Stimulated activated CD4-positive, alpha-beta T cell treated with anti-CD3 and anti-CD28 coated beads, TNF-alpha, amount 100 ng/mL, for 1 hour (primary cell): ENCODE measurements around the gene USP31.
"Not testable (repeated sequence)": the region's sequence is repeated elsewhere in the genome, so short reads cannot be mapped to it uniquely, and the experiment has no call there.

Experiments
- DNase-seq, 3 donors: peaks; one replicate each; pipeline ENCODE4 v3.0.0-alpha.2; 2020; ENCODE audit warnings: low read depth in 3 of 3, low spot score in 1 of 3

USP31 gene

GRCh38 chr16:23101012-23101550 lies 48.2 kb downstream of the USP31 start:
- no peak for DNase-seq

GRCh38 chr16:23096450-23096849 lies 52.8 kb downstream of the USP31 start:
- not testable (repeated sequence) for DNase-seq

GRCh38 chr16:23094136-23094535 lies 55.1 kb downstream of the USP31 start:
- not testable (repeated sequence) for DNase-seq

- no peak for DNase-seq
Observed at GRCh38 chr16:23092801-23093117, 56.5 kb downstream of the USP31 start.

GRCh38 chr16:23092072-23092800 lies 57.0 kb downstream of the USP31 start:
- DNase-seq = no peak

- DNase-seq = no peak
Observed at GRCh38 chr16:23089111-23089510, 60.1 kb downstream of the USP31 start.

- DNase-seq = no peak
Observed at GRCh38 chr16:23088018-23088417, 61.2 kb downstream of the USP31 start.

GRCh38 chr16:23085949-23086348 lies 63.3 kb downstream of the USP31 start:
- DNase-seq = no peak

GRCh38 chr16:23082161-23082788 lies 67.0 kb downstream of the USP31 start:
- DNase-seq = no peak

- DNase-seq = no peak
Observed at GRCh38 chr16:23081675-23082119, 67.6 kb downstream of the USP31 start.

GRCh38 chr16:23080747-23081146 lies 68.5 kb downstream of the USP31 start:
- DNase-seq = no peak

- no peak for DNase-seq
Observed at GRCh38 chr16:23080329-23080728, 68.9 kb downstream of the USP31 start.

GRCh38 chr16:23079675-23080301 lies 69.5 kb downstream of the USP31 start:
- no peak for DNase-seq

GRCh38 chr16:23074423-23074822 lies 74.8 kb downstream of the USP31 start:
- no peak for DNase-seq

GRCh38 chr16:23072769-23073549 lies 76.3 kb downstream of the USP31 start:
- no peak for DNase-seq

GRCh38 chr16:23072084-23072599 lies 77.1 kb downstream of the USP31 start:
- no peak for DNase-seq

GRCh38 chr16:23071196-23072083 lies 77.8 kb downstream of the USP31 start:
- no peak for DNase-seq

- DNase-seq = no peak
Observed at GRCh38 chr16:23069844-23070243, 79.4 kb downstream of the USP31 start.

- DNase-seq = no peak
Observed at GRCh38 chr16:23068079-23068736, 81.0 kb downstream of the USP31 start.

- no peak for DNase-seq
Observed at GRCh38 chr16:23066676-23067075, 82.6 kb downstream of the USP31 start.
